Neutrophil (primary cell): ENCODE results near the gene OR51L1.

ENCODE experiments used
- H3K27ac ChIP-seq: fragments of 200-600 bp; sonication (generic); 2 replicates; pipeline ENCODE4 v1.5.1; 2016; ENCODE audit warnings: mild to moderate bottlenecking, moderate library complexity
- H3K27me3 ChIP-seq: fragments of 200-600 bp; sonication (generic); 2 replicates; pipeline ENCODE4 v1.6.0; 2016; ENCODE audit warnings: mild to moderate bottlenecking
- H3K36me3 ChIP-seq: fragments of 200-600 bp; sonication (generic); 2 replicates; pipeline ENCODE4 v1.5.1; 2017
- H3K4me1 ChIP-seq, 2 experiments: fragments of 200-600 bp in 1 of 2; sonication (generic) in 1 of 2; 1 replicate in 1 of 2; 2 replicates in 1 of 2; pipeline versions ENCODE4 v1.5.1 to v1.6.1; 2013 to 2016; ENCODE audit warnings: low read depth in 1 of 2, low read length in 1 of 2, mild to moderate bottlenecking in 1 of 2, moderate library complexity in 1 of 2; ENCODE audit not compliant: control insufficient read depth in 1 of 2, insufficient read depth in 1 of 2
- H3K4me3 ChIP-seq, 2 experiments: fragments of 200-600 bp in 1 of 2; sonication (generic) in 1 of 2; 1 replicate in 1 of 2; 2 replicates in 1 of 2; pipeline ENCODE4 v1.5.1; 2013 to 2016; ENCODE audit warnings: low read depth in 1 of 2, low read length in 1 of 2, mild to moderate bottlenecking in 1 of 2, moderate library complexity in 1 of 2
- H3K9me3 ChIP-seq: fragments of 200-600 bp; sonication (generic); 2 replicates; pipeline ENCODE4 v1.5.1; 2016
- TF ChIP-seq, protein P1 (sequence below): fragments of 200-600 bp; sonication (generic); IDR thresholded peaks from 2 replicates; pipeline ENCODE4 v1.5.1; 2016; ENCODE audit warnings: antibody characterized with exemption

OR51L1 gene

DNA sequence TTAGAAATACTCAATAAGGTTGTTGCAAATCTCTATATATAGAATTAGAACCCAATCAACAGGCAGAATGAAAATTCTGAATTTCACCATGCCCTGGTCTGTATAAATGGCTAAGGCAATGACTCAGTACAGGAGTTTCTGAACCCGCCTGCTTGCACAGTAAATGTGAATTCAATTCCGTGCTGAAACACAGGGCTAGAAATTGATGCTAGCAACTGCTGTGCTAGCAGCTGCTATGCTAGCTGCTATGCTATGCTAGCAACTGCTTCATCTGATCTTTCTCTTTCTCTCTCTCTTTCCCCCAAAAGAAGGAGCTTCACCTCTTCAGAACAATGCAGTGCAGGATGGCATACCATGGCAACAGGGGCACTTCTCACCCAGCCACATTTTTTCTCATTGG is 42.0 kb downstream of the OR51L1 start:
- Histone ChIP-seq H3K27ac (no peak overlapping the region), H3K9me3 (no peaks in the 10 kb centered on the region), H3K27me3 (no peaks in the 10 kb centered on the region), H3K4me3 (no peak overlapping the region), H3K4me1 (no peaks in the 10 kb centered on the region), H3K36me3 (no peaks in the 10 kb centered on the region)
- TF ChIP-seq, protein P1, sequence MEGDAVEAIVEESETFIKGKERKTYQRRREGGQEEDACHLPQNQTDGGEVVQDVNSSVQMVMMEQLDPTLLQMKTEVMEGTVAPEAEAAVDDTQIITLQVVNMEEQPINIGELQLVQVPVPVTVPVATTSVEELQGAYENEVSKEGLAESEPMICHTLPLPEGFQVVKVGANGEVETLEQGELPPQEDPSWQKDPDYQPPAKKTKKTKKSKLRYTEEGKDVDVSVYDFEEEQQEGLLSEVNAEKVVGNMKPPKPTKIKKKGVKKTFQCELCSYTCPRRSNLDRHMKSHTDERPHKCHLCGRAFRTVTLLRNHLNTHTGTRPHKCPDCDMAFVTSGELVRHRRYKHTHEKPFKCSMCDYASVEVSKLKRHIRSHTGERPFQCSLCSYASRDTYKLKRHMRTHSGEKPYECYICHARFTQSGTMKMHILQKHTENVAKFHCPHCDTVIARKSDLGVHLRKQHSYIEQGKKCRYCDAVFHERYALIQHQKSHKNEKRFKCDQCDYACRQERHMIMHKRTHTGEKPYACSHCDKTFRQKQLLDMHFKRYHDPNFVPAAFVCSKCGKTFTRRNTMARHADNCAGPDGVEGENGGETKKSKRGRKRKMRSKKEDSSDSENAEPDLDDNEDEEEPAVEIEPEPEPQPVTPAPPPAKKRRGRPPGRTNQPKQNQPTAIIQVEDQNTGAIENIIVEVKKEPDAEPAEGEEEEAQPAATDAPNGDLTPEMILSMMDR = no peak

DNA sequence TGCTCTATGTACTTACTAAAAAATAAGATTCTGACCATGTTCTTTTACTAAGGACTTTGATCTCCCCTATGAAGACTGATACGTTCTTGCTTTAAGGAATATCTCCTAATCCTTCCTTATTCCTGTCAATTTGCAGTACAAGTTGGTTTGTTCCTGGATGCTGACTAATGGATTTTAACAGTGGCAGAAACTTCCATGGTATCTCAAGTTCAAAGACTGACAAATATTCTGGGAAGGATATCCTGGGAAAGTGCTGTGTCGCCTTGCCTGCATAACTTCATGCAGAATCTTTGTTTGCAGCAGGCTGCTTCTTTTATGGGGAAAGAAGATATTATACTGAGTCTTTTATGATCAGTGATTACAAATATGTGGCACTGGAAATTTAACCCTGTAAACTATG is 43.3 kb downstream of the OR51L1 start:
- H3K27ac ChIP-seq = no peak overlapping the region
- H3K27me3 ChIP-seq = no peaks in the 10 kb centered on the region
- H3K4me1 ChIP-seq = no peaks in the 10 kb centered on the region
- H3K4me3 ChIP-seq = no peak overlapping the region
- H3K36me3 ChIP-seq = no peaks in the 10 kb centered on the region
- TF ChIP-seq, protein P1 = no peak
- H3K9me3 ChIP-seq = no peaks in the 10 kb centered on the region

DNA sequence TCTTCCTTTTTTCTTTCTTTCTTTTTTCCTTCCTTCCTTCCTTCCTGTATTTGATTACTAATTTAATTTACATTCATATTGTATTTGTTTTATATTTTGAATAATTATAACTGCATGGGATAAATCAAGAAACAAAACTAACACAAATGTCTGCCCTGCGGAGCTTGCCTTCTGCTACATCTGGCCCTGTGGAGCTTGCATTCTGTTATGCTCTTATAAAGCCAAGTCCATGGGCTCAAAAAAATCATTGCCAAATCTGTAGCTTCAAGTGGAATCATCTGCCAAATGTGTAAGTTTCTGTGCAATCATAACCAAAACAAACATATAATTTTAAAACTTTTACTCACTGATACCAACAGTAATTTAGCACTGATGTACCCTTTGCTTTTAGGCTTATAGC is 43.7 kb downstream of the OR51L1 start:
- Histone ChIP-seq H3K27me3 (no peaks in the 10 kb centered on the region), H3K4me3 (no peak overlapping the region), H3K9me3 (no peaks in the 10 kb centered on the region), H3K27ac (no peak overlapping the region), H3K4me1 (no peaks in the 10 kb centered on the region), H3K36me3 (no peaks in the 10 kb centered on the region)
- TF ChIP-seq, protein P1 = no peak

DNA sequence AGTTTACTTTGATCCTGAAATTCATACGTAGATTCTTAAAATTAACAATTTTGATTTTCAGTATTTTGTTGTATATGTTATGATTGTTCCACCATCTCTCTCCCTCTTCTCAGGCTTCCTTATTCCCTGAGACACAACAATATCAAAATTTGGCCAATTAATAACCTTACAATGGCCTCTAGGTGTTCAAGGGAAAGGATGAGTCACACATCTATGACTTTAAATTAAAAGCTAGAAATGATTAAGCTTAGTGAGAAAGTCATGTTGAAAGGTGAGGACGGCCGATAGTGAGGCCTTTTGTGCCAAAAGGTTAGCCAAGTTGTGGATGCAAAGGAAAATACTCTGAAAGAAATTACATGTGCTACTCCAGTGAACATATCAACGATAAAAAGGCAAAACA is 46.2 kb downstream of the OR51L1 start:
- H3K4me3 ChIP-seq = no peak overlapping the region
- H3K36me3 ChIP-seq = no peaks in the 10 kb centered on the region
- TF ChIP-seq, protein P1 = no peak
- no peaks in the 10 kb centered on the region for H3K4me1 ChIP-seq
- H3K9me3 ChIP-seq = no peaks in the 10 kb centered on the region
- H3K27ac ChIP-seq = no peak overlapping the region
- no peaks in the 10 kb centered on the region for H3K27me3 ChIP-seq

DNA sequence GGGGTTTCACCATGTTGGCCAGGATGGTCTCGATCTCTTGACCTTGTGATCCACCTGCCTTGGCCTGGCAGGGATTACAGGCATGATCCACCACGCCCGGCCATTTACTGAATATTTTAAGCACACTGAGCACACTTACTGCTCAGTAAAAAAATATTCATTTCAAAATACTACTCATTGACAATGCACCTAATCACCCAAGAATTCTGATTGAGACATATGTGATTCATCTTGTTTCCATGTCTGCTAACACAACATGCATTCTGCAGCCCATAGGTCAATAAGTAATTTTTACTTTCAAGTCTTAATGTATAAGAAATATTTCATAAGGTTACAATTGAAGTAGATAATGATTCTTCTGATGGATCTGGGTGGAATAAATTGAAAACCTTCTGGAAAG is 47.4 kb downstream of the OR51L1 start:
- Histone ChIP-seq H3K36me3 (no peaks in the 10 kb centered on the region), H3K27me3 (no peaks in the 10 kb centered on the region), H3K4me3 (no peak overlapping the region), H3K9me3 (no peaks in the 10 kb centered on the region), H3K27ac (no peak overlapping the region), H3K4me1 (no peaks in the 10 kb centered on the region)
- TF ChIP-seq, protein P1 = no peak

DNA sequence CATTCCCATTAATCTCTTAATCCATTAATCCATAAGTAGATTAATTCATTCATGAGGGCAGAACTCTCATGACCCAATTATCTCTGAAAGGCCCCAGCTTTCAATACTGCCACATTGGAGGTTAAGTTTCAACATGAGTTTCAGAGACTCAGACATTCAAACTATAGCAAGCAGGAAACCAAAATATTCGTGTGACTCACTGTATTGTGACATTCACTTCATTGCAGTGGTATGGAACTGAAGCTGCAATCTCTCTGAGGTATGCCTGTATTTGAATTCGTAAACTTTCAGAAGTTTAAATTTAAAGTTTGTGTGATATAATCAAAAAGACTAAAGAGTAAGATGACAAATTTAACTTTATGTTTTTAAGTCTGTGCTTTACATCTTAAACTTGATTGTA is 48.7 kb downstream of the OR51L1 start:
- TF ChIP-seq, protein P1 = no peak
- no peak overlapping the region for H3K4me3 ChIP-seq

More for the DNA sequence above, 48.7 kb downstream of the OR51L1 start:
- Histone ChIP-seq H3K27ac (no peak overlapping the region), H3K4me1 (no peaks in the 10 kb centered on the region), H3K36me3 (no peaks in the 10 kb centered on the region), H3K27me3 (no peaks in the 10 kb centered on the region), H3K9me3 (no peaks in the 10 kb centered on the region)
